Sigmoid colon (tissue), 3 donors: ENCODE data around the gene MLEC.

Experiments
- POLR2A ChIP-seq, 2 donors: fragments of 450-650 bp; IDR thresholded peaks; one replicate each; pipeline ENCODE4 v1.6.1; 2016; ENCODE audit warnings: antibody characterized with exemption in 2 of 2, mild to moderate bottlenecking in 2 of 2, moderate library complexity in 2 of 2
- TF ChIP-seq, protein P1 (sequence below), 4 experiments: fragments of 450-650 bp in 3 of 4; fragments of 200-600 bp in 1 of 4; IDR thresholded peaks; one replicate each; pipeline ENCODE4 v1.5.1; 2016 to 2019; ENCODE audit warnings: antibody characterized with exemption in 4 of 4, mild to moderate bottlenecking in 3 of 4, moderate library complexity in 2 of 4

DNA sequence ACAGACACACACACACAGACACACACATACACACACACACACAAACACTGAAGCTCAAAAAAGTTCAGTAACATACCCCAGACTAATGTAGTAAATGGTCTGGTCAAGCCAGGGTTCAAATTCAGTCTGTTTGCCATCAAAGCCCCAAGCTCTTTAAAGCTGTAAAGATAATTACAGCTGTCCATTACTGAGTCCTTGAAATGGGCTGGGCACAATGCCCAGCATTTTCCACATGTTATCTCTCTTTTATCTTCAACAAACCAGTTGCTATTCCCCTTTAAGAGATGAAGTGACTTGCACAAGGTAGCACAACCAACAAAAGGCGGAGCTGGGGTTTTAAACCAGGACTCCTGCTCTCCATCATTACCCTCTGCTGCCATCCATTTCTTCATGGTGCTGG lies 15.7 kb downstream of the MLEC start:
- TF ChIP-seq, protein P1, sequence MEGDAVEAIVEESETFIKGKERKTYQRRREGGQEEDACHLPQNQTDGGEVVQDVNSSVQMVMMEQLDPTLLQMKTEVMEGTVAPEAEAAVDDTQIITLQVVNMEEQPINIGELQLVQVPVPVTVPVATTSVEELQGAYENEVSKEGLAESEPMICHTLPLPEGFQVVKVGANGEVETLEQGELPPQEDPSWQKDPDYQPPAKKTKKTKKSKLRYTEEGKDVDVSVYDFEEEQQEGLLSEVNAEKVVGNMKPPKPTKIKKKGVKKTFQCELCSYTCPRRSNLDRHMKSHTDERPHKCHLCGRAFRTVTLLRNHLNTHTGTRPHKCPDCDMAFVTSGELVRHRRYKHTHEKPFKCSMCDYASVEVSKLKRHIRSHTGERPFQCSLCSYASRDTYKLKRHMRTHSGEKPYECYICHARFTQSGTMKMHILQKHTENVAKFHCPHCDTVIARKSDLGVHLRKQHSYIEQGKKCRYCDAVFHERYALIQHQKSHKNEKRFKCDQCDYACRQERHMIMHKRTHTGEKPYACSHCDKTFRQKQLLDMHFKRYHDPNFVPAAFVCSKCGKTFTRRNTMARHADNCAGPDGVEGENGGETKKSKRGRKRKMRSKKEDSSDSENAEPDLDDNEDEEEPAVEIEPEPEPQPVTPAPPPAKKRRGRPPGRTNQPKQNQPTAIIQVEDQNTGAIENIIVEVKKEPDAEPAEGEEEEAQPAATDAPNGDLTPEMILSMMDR (IDR thresholded peaks at IDR 0.05): no peak
- TF ChIP-seq POLR2A (IDR thresholded peaks at IDR 0.05): no peak
